Stimulated activated CD8-positive, alpha-beta memory T cell treated with anti-CD3 and anti-CD28 coated beads, Interleukin-12 subunit alpha, Interleukin-12 subunit beta, amount 100 ng/mL, for 24 hours (primary cell): ENCODE measurements around the gene TLCD5.

Experiments
- DNase-seq: peaks from one replicate; pipeline ENCODE4 v3.0.0-alpha.2; 2020; ENCODE audit errors: extremely low read depth

Gene TLCD5

GRCh38 chr11:120307476-120307875, 17.6 kb upstream of the TLCD5 start:
- DNase-seq, result no peak

- no peak for DNase-seq
Measured at GRCh38 chr11:120308081-120308480, 17.0 kb upstream of the TLCD5 start.

GRCh38 chr11:120310870-120311269, 14.2 kb upstream of the TLCD5 start:
- no peak for DNase-seq

GRCh38 chr11:120314861-120315260, 10.2 kb upstream of the TLCD5 start:
- no peak for DNase-seq

GRCh38 chr11:120316880-120317688, 8.0 kb upstream of the TLCD5 start:
- DNase-seq, result no peak

- DNase-seq, result no peak
Measured at GRCh38 chr11:120317689-120318480, 7.2 kb upstream of the TLCD5 start.

GRCh38 chr11:120318906-120319305, 6.2 kb upstream of the TLCD5 start:
- no peak for DNase-seq

GRCh38 chr11:120326228-120326627, 1.1 kb downstream of the TLCD5 start:
- no peak for DNase-seq

GRCh38 chr11:120326845-120327281, 1.8 kb downstream of the TLCD5 start:
- no peak for DNase-seq

GRCh38 chr11:120327311-120327710, 2.2 kb downstream of the TLCD5 start:
- DNase-seq, result no peak

- DNase-seq, result no peak
Measured at GRCh38 chr11:120329556-120329955, 4.5 kb downstream of the TLCD5 start.

GRCh38 chr11:120330045-120330444, 4.9 kb downstream of the TLCD5 start:
- no peak for DNase-seq

- no peak for DNase-seq
Measured at GRCh38 chr11:120331301-120331996, 6.3 kb downstream of the TLCD5 start.

GRCh38 chr11:120332822-120333716, 8.0 kb downstream of the TLCD5 start:
- no peak for DNase-seq

GRCh38 chr11:120333801-120334200, 8.7 kb downstream of the TLCD5 start:
- no peak for DNase-seq

GRCh38 chr11:120334332-120334731, 9.2 kb downstream of the TLCD5 start:
- no peak for DNase-seq

GRCh38 chr11:120334894-120335462, 9.9 kb downstream of the TLCD5 start:
- no peak for DNase-seq

- DNase-seq, result no peak
Measured at GRCh38 chr11:120335556-120335907, 10.4 kb downstream of the TLCD5 start.

- peak; percentile 73 for DNase-seq
Measured at GRCh38 chr11:120335908-120336640, 11.0 kb downstream of the TLCD5 start, which contains the start of gene ARHGEF12. Gene ARHGEF12 (plus strand): TSS chr11:120336413. CDS start chr11:120337244, 831 bp downstream.

- DNase-seq, result no peak
Measured at GRCh38 chr11:120336641-120337354, 11.7 kb downstream of the TLCD5 start.
